ENCODE results near the gene MFSD6. TPM values are rescaled to one million over a fixed set of nuclear protein-coding genes. Genes with fewer than 3 reads are reported as not detected.

MFSD6 gene
- polyA plus RNA-seq, 1 of the 3 experiments (the other 2 are of a cell fraction): 15.1 TPM

DNA sequence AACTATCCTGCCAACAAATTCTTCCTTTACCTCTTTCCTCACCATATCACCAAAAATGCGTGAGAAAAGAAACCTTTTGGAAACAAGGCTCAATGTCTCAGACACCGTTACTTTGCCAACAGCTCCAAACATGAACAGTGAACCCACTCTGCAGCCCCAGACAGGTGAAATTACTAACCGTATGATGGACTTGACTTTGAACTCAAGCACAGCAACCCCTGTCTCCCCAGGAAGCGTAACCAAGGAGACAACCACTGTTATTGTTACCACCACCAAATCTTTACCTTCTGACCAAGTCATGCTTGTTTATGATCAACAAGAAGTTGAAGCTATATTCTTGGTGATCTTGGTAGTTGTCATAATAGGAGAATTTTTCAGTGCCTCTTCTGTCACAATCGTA lies 28.4 kb downstream of the MFSD6 start:
- 95% methylated on average over 5 of the region's 5 CpGs for WGBS (ENCODE audit: low lambda C conversion rate)
- H3K9me2 ChIP-seq: no peaks in the 10 kb centered on the region
- H3K27me3 ChIP-seq (ENCODE audit: insufficient read depth): no peaks in the 10 kb centered on the region
- peaks cover 0 to 1% of the 10 kb centered on the region in 2 experiments; a peak in 2 of 4 replicates for H3K4me1 ChIP-seq (ENCODE audit: control insufficient read depth in 1 of 2, insufficient read depth in 2 of 2, low read depth in 1 of 2, low read length in 1 of 2)
- no peaks in the 10 kb centered on the region for H3K79me2 ChIP-seq (ENCODE audit: insufficient read depth)
- peaks cover 0 to 12% of the 10 kb centered on the region in 2 experiments for H3K36me3 ChIP-seq (replicated peaks in 1 of 2; ENCODE audit: control insufficient read depth in 1 of 2, insufficient read depth in 2 of 2, low read length in 1 of 2)
- no peak overlapping the region for H3K27ac ChIP-seq (ENCODE audit: low read depth in 2 of 2, low read length in 1 of 2)
- H3K4me2 ChIP-seq: no peak overlapping the region
- H2AFZ ChIP-seq (ENCODE audit: low read depth): no peak overlapping the region
- no peak overlapping the region for H3K4me3 ChIP-seq (ENCODE audit: low read depth in 2 of 2, low read length in 1 of 2)
- no peaks in the 10 kb centered on the region for H4K20me1 ChIP-seq (ENCODE audit: insufficient read depth)
- TF ChIP-seq, protein P1, sequence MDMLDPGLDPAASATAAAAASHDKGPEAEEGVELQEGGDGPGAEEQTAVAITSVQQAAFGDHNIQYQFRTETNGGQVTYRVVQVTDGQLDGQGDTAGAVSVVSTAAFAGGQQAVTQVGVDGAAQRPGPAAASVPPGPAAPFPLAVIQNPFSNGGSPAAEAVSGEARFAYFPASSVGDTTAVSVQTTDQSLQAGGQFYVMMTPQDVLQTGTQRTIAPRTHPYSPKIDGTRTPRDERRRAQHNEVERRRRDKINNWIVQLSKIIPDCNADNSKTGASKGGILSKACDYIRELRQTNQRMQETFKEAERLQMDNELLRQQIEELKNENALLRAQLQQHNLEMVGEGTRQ (IDR thresholded peaks at IDR 0.05; ENCODE audit: borderline replicate concordance, low read depth, low read length): no peak
- TF ChIP-seq, protein P2, sequence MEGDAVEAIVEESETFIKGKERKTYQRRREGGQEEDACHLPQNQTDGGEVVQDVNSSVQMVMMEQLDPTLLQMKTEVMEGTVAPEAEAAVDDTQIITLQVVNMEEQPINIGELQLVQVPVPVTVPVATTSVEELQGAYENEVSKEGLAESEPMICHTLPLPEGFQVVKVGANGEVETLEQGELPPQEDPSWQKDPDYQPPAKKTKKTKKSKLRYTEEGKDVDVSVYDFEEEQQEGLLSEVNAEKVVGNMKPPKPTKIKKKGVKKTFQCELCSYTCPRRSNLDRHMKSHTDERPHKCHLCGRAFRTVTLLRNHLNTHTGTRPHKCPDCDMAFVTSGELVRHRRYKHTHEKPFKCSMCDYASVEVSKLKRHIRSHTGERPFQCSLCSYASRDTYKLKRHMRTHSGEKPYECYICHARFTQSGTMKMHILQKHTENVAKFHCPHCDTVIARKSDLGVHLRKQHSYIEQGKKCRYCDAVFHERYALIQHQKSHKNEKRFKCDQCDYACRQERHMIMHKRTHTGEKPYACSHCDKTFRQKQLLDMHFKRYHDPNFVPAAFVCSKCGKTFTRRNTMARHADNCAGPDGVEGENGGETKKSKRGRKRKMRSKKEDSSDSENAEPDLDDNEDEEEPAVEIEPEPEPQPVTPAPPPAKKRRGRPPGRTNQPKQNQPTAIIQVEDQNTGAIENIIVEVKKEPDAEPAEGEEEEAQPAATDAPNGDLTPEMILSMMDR (IDR thresholded peaks at IDR 0.05): no peak
- no peak for TF ChIP-seq NRF1 (IDR thresholded peaks at IDR 0.05; ENCODE audit: low read depth, low read length)
- no peak for TF ChIP-seq FOSL2 (IDR thresholded peaks at IDR 0.05; ENCODE audit: borderline replicate concordance, low read depth)
- TF ChIP-seq MEF2A (IDR thresholded peaks at IDR 0.05; ENCODE audit: borderline replicate concordance, low read depth): no peak
- no peak for TF ChIP-seq JUND (IDR thresholded peaks at IDR 0.05)
- TF ChIP-seq SMC3 (IDR thresholded peaks at IDR 0.05; ENCODE audit: low read depth, low read length): no peak
- TF ChIP-seq FOXJ3 (CRISPR knock-in tag; IDR thresholded peaks at IDR 0.05): no peak
- TF ChIP-seq ELF1 (IDR thresholded peaks at IDR 0.05): no peak
- TF ChIP-seq, protein P3, sequence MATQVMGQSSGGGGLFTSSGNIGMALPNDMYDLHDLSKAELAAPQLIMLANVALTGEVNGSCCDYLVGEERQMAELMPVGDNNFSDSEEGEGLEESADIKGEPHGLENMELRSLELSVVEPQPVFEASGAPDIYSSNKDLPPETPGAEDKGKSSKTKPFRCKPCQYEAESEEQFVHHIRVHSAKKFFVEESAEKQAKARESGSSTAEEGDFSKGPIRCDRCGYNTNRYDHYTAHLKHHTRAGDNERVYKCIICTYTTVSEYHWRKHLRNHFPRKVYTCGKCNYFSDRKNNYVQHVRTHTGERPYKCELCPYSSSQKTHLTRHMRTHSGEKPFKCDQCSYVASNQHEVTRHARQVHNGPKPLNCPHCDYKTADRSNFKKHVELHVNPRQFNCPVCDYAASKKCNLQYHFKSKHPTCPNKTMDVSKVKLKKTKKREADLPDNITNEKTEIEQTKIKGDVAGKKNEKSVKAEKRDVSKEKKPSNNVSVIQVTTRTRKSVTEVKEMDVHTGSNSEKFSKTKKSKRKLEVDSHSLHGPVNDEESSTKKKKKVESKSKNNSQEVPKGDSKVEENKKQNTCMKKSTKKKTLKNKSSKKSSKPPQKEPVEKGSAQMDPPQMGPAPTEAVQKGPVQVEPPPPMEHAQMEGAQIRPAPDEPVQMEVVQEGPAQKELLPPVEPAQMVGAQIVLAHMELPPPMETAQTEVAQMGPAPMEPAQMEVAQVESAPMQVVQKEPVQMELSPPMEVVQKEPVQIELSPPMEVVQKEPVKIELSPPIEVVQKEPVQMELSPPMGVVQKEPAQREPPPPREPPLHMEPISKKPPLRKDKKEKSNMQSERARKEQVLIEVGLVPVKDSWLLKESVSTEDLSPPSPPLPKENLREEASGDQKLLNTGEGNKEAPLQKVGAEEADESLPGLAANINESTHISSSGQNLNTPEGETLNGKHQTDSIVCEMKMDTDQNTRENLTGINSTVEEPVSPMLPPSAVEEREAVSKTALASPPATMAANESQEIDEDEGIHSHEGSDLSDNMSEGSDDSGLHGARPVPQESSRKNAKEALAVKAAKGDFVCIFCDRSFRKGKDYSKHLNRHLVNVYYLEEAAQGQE (IDR thresholded peaks at IDR 0.05; ENCODE audit: low read depth, low read length): no peak
- TF ChIP-seq, protein P4, sequence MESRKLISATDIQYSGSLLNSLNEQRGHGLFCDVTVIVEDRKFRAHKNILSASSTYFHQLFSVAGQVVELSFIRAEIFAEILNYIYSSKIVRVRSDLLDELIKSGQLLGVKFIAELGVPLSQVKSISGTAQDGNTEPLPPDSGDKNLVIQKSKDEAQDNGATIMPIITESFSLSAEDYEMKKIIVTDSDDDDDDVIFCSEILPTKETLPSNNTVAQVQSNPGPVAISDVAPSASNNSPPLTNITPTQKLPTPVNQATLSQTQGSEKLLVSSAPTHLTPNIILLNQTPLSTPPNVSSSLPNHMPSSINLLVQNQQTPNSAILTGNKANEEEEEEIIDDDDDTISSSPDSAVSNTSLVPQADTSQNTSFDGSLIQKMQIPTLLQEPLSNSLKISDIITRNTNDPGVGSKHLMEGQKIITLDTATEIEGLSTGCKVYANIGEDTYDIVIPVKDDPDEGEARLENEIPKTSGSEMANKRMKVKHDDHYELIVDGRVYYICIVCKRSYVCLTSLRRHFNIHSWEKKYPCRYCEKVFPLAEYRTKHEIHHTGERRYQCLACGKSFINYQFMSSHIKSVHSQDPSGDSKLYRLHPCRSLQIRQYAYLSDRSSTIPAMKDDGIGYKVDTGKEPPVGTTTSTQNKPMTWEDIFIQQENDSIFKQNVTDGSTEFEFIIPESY (IDR thresholded peaks at IDR 0.05; ENCODE audit: borderline replicate concordance, low read depth): no peak
- no peak for TF ChIP-seq POLR2AphosphoS5 (IDR thresholded peaks at IDR 0.05; ENCODE audit: low read depth, low read length)
- no peak for TF ChIP-seq SIN3A (IDR thresholded peaks at IDR 0.05; ENCODE audit: borderline replicate concordance, low read depth, low read length)
- no peak for TF ChIP-seq GABPA (IDR thresholded peaks at IDR 0.05; ENCODE audit: low read depth)
- no peak for TF ChIP-seq TEAD4 (IDR thresholded peaks at IDR 0.05; ENCODE audit: borderline replicate concordance, insufficient read depth)
- TF ChIP-seq, protein P5, sequence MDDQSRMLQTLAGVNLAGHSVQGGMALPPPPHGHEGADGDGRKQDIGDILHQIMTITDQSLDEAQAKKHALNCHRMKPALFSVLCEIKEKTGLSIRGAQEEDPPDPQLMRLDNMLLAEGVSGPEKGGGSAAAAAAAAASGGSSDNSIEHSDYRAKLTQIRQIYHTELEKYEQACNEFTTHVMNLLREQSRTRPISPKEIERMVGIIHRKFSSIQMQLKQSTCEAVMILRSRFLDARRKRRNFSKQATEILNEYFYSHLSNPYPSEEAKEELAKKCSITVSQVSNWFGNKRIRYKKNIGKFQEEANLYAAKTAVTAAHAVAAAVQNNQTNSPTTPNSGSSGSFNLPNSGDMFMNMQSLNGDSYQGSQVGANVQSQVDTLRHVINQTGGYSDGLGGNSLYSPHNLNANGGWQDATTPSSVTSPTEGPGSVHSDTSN (IDR thresholded peaks at IDR 0.05): no peak
- no peak for TF ChIP-seq EZH2phosphoT487 (IDR thresholded peaks at IDR 0.05; ENCODE audit: borderline replicate concordance, low read depth)
- ChIA-PET POLR2A (no interaction called here), CTCF (interaction anchor here (0.6 kb wide), 1 partner anchor 122 kb away, joined by 3 read pairs; no protein-coding TSS in a partner anchor)
- no peak overlapping the region for H3K9ac ChIP-seq
- no peaks in the 10 kb centered on the region for H3F3A ChIP-seq (replicated peaks; ENCODE audit: insufficient read depth)
- DNase-seq: no peak
- no peaks in the 10 kb centered on the region for H3K9me3 ChIP-seq
